ENCODE results near the gene AGBL5.

DNA sequence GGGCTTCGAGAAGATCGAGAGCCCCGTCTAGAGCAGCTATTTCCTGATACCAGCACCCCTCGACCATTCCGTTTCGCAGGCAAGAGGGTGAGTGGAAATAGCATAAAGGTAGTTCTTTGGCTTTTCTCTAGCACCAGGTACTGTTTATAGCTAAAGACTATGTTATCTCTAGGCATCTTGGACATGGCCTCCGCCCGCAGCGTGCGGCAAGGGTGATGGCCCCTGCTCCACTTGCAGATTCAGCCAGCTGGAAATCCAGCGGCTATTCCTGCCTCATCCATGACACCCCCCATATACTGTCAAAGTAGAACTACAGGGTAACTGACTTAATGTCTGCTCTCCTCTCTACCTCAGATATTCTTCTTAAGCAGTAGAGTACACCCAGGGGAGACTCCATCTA is 3.3 kb downstream of the AGBL5 start:
- no peak for TF ChIP-seq RBAK (CRISPR knock-in tag; IDR thresholded peaks at IDR 0.05)
- TF ChIP-seq RNF2 (conservative IDR thresholded peaks at IDR 0.05; ENCODE audit: low read depth) = no peak
- TF ChIP-seq ZNF678 (CRISPR knock-in tag; IDR thresholded peaks at IDR 0.05) = no peak
- TF ChIP-seq CHD4 (IDR thresholded peaks at IDR 0.05; ENCODE audit: borderline replicate concordance, low read length) = no peak
- TF ChIP-seq, protein P1, sequence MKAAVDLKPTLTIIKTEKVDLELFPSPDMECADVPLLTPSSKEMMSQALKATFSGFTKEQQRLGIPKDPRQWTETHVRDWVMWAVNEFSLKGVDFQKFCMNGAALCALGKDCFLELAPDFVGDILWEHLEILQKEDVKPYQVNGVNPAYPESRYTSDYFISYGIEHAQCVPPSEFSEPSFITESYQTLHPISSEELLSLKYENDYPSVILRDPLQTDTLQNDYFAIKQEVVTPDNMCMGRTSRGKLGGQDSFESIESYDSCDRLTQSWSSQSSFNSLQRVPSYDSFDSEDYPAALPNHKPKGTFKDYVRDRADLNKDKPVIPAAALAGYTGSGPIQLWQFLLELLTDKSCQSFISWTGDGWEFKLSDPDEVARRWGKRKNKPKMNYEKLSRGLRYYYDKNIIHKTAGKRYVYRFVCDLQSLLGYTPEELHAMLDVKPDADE (CRISPR knock-in tag; IDR thresholded peaks at IDR 0.05) = no peak
- TF ChIP-seq YY1 (IDR thresholded peaks at IDR 0.05; ENCODE audit: insufficient read depth, insufficient replicate concordance, low read depth, low read length) = no peak
- no peak for TF ChIP-seq ZNF772 (CRISPR knock-in tag; IDR thresholded peaks at IDR 0.05)
- no peak for TF ChIP-seq HMG20B (CRISPR knock-in tag; conservative IDR thresholded peaks at IDR 0.05)
- no peak for TF ChIP-seq POLR2A (IDR thresholded peaks at IDR 0.05; ENCODE audit: insufficient read depth in 1 of 2, low read depth in 2 of 2, low read length in 2 of 2)
- TF ChIP-seq MTA1 (CRISPR knock-in tag; IDR thresholded peaks at IDR 0.05; ENCODE audit: borderline replicate concordance) = no peak
- no peak for TF ChIP-seq SMAD1 (CRISPR knock-in tag; IDR thresholded peaks at IDR 0.05; ENCODE audit: borderline replicate concordance, low read depth)
- TF ChIP-seq, protein P2, sequence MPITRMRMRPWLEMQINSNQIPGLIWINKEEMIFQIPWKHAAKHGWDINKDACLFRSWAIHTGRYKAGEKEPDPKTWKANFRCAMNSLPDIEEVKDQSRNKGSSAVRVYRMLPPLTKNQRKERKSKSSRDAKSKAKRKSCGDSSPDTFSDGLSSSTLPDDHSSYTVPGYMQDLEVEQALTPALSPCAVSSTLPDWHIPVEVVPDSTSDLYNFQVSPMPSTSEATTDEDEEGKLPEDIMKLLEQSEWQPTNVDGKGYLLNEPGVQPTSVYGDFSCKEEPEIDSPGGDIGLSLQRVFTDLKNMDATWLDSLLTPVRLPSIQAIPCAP (CRISPR knock-in tag; IDR thresholded peaks at IDR 0.05; ENCODE audit: low read depth) = no peak
- no peak for TF ChIP-seq CTCF (CRISPR knock-in tag; IDR thresholded peaks at IDR 0.05)
- no peak for TF ChIP-seq SAFB2 (CRISPR knock-in tag; IDR thresholded peaks at IDR 0.05; ENCODE audit: borderline replicate concordance, low read depth)

Measured in HepG2 (cell line).